ENCODE data around the gene METTL17. TPM values are rescaled to one million over a fixed set of nuclear protein-coding genes. Genes with fewer than 3 reads are reported as not detected.

Gene METTL17
- total and polyA plus RNA-seq, 9 of the 15 experiments (the other 6 are each of a cell fraction or from before 2014, with no cell fraction given) = 65.6 to 150 (median 90.0) TPM

- no peaks in the 10 kb centered on the region for H3K79me2 ChIP-seq (ENCODE audit: control insufficient read depth, insufficient read depth, low read length)
- ATAC-seq = no peak
- no peak overlapping the region; a peak in 1 of 4 replicates for H3K9ac ChIP-seq (ENCODE audit: insufficient read depth in 1 of 2, low read depth in 2 of 2, low read length in 2 of 2)
- H3K9me3 ChIP-seq (replicated peaks; ENCODE audit: control insufficient read depth, insufficient read depth, low read depth, low read length) = no peaks in the 10 kb centered on the region
- no peaks in the 10 kb centered on the region for H3K36me3 ChIP-seq (ENCODE audit: control insufficient read depth, insufficient read depth, low read length)
- H3K4me3 ChIP-seq = no peak overlapping the region
- H2AFZ ChIP-seq (ENCODE audit: low read depth, low read length) = no peak overlapping the region
- BruUV-seq (replicated peaks) = no TSS peak
- no peak for DNase-seq (ENCODE audit: extremely low read depth in 1 of 4, low spot score in 3 of 4)
- TF ChIP-seq ZNF354B (CRISPR knock-in tag; IDR thresholded peaks at IDR 0.05) = no peak
- no peak for TF ChIP-seq SIRT6 (IDR thresholded peaks at IDR 0.05; ENCODE audit: low read depth, low read length)
- no peak for TF ChIP-seq ZNF444 (CRISPR knock-in tag; IDR thresholded peaks at IDR 0.05)
- TF ChIP-seq ZNF699 (CRISPR knock-in tag; IDR thresholded peaks at IDR 0.05; ENCODE audit: insufficient replicate concordance) = no peak
- TF ChIP-seq RFX7 (CRISPR knock-in tag; IDR thresholded peaks at IDR 0.05) = no peak
- TF ChIP-seq SLC30A9 (CRISPR knock-in tag; IDR thresholded peaks at IDR 0.05) = no peak
- no peak for TF ChIP-seq SOX6 (IDR thresholded peaks at IDR 0.05)
- no peak for TF ChIP-seq ZNF174 (CRISPR knock-in tag; IDR thresholded peaks at IDR 0.05)
- TF ChIP-seq C11orf30 (IDR thresholded peaks at IDR 0.05; ENCODE audit: low read depth) = no peak
- TF ChIP-seq PURB (CRISPR knock-in tag; IDR thresholded peaks at IDR 0.05; ENCODE audit: low read depth) = no peak
- no peak for TF ChIP-seq TAL1 (IDR thresholded peaks at IDR 0.05)
- no peak for TF ChIP-seq PHF20 (IDR thresholded peaks at IDR 0.05; ENCODE audit: partially characterized antibody)
- TF ChIP-seq RFX5 (IDR thresholded peaks at IDR 0.05; ENCODE audit: low read depth, low read length) = no peak
- TF ChIP-seq SMAD4 (CRISPR knock-in tag; conservative IDR thresholded peaks at IDR 0.05) = no peak
- TF ChIP-seq RCOR1 (IDR thresholded peaks at IDR 0.05; ENCODE audit: borderline replicate concordance in 1 of 2, low read depth in 2 of 2, low read length in 2 of 2) = no peak
- TF ChIP-seq ZNF253 (CRISPR knock-in tag; conservative IDR thresholded peaks at IDR 0.05) = no peak
- TF ChIP-seq TRIM28 (IDR thresholded peaks at IDR 0.05) = no peak
- TF ChIP-seq ZNF561 (CRISPR knock-in tag; conservative IDR thresholded peaks at IDR 0.05) = no peak
- TF ChIP-seq ZNF766 (CRISPR knock-in tag; conservative IDR thresholded peaks at IDR 0.05) = no peak
- no peak for TF ChIP-seq PTRF (tag; IDR thresholded peaks at IDR 0.05)
- no peak overlapping the region for H3K27ac ChIP-seq (ENCODE audit: extremely low read depth, low read depth, low read length)
- peaks cover 0 to 7% of the 10 kb centered on the region in 2 experiments; a peak in 3 of 5 replicates for H3K4me1 ChIP-seq (replicated peaks in 1 of 2; ENCODE audit: control insufficient read depth in 2 of 2, insufficient read depth in 2 of 2, low read length in 2 of 2)
- H4K20me1 ChIP-seq (replicated peaks; ENCODE audit: control insufficient read depth, insufficient read depth, low read length) = no peaks in the 10 kb centered on the region
- CTCF ChIA-PET (ENCODE audit: low intra/inter-chr PET ratio) = no interaction called here
- intact Hi-C loops (cut with micrococcal nuclease) (no loop called here), in situ Hi-C loops (cut with MboI) (no loop called here)
- no peak for FAIRE-seq
- WGBS (ENCODE audit: insufficient coverage, low coverage, missing lambda C conversion rate) = 57% methylated on average over 3 of the region's 4 CpGs
- POLR2A ChIA-PET = interaction anchor here (0.7 kb wide), 2 partner anchors 10 to 1009 kb away, joined by 3 read pairs; no protein-coding TSS in a partner anchor
- no peak overlapping the region for H3K4me2 ChIP-seq (ENCODE audit: insufficient read depth, low read length)
- H3K9me1 ChIP-seq (ENCODE audit: control insufficient read depth, insufficient read depth, low read length) = no peaks in the 10 kb centered on the region
- no peaks in the 10 kb centered on the region for H3K27me3 ChIP-seq (ENCODE audit: control insufficient read depth in 2 of 2, insufficient read depth in 2 of 2, low read length in 2 of 2)
Measured at GRCh38 chr14:21033133-21033698, 43.4 kb downstream of the METTL17 start.

Data from K562 (cell line).